Motor neuron (in vitro differentiated cells): ENCODE results near the gene RNF186. TPM values are rescaled to one million over a fixed set of nuclear protein-coding genes. Genes with fewer than 3 reads are reported as not detected.
"Not testable (repeated sequence)": the region's sequence is repeated elsewhere in the genome, so short reads cannot be mapped to it uniquely, and the experiment has no call there.

ENCODE experiments used
- ATAC-seq, 8 experiments: fragments of 200-7000 bp; cut with Tn5 transposase; replicated peaks in 6 of 8; 2 replicates each; pipeline ENCODE4 v1.8.0; 2021; ENCODE audit warnings: mild to moderate bottlenecking in 8 of 8, moderate library complexity in 8 of 8
- H3K27ac ChIP-seq, 2 donors: fragments of 250-450 bp; sonication (Bioruptor Pico); 2 replicates each; pipeline ENCODE4 v1.9.0; 2021; ENCODE audit warnings: antibody characterized with exemption in 2 of 2, mild to moderate bottlenecking in 2 of 2, moderate library complexity in 1 of 2
- H3K4me1 ChIP-seq, 2 donors: fragments of 250-450 bp; sonication (Bioruptor Pico); replicated peaks in 1 of 2; 2 replicates each; pipeline ENCODE4 v1.6.1; 2021; ENCODE audit warnings: antibody characterized with exemption in 2 of 2, mild to moderate bottlenecking in 2 of 2, moderate library complexity in 1 of 2
- H3K4me3 ChIP-seq, 5 donors: fragments of 250-450 bp; sonication (Bioruptor Pico); 2 replicates each; pipeline ENCODE4 v1.9.0; 2021; ENCODE audit warnings: antibody characterized with exemption in 5 of 5, mild to moderate bottlenecking in 5 of 5, moderate library complexity in 4 of 5
- whole genome bisulfite sequencing, 10 experiments: fragments of 450-650 bp; shearing (Covaris generic); methylation state at CpG; one replicate each; pipeline ENCODE4 v1.0.0; 2022; 5-methylcytosine and 5-hydroxymethylcytosine counted together
- in situ Hi-C, 9 experiments: fragments of 400-800 bp; cut with MboI; loops; one replicate each; pipeline ENCODE4 v1.15.0; 2021; ENCODE audit warnings: low sequenced_read_pairs in 9 of 9, low pct_unique_long_range_greater_than_20kb in 2 of 9; ENCODE audit not compliant: unreplicated experiment in 9 of 9
- total RNA-seq, 8 experiments: library from RNA; unstranded; fragments of 300-600 nt; gene quantifications; 2 replicates each; pipeline versions ENCODE4 v1.2.3 to v1.2.4, GENCODE V29; 2022

RNF186 gene
- total RNA-seq, 8 experiments from 2014 or later = 0.25 to 0.47 (median 0.31) TPM; not detected in 5

DNA sequence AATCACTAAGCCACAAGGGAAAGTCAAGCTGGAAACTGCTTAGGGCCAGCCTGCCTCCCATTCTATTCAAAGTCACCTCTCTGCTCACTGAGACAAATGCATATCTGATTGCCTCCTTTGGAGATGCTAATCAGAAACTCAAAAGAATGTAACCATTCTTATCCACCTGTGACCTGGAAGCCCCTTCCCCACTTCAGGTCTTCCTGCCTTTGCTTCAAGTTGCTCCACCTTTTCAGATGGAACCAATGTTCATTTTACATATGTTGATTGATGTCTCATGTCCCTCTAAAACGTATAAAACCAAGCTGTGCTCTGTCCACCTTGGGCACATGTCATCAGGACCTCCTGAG is 1.6 kb upstream of the RNF186 start:
- H3K27ac ChIP-seq, in situ Hi-C loops, ATAC-seq, H3K4me1 ChIP-seq, H3K4me3 ChIP-seq: not testable (repeated sequence)
- whole genome bisulfite sequencing, 10 experiments = 13 to 33% (median 20%) methylated on average over 1 of the region's 1 CpG; no CpG with 5 or more reads in 5 of the 10 experiments

DNA sequence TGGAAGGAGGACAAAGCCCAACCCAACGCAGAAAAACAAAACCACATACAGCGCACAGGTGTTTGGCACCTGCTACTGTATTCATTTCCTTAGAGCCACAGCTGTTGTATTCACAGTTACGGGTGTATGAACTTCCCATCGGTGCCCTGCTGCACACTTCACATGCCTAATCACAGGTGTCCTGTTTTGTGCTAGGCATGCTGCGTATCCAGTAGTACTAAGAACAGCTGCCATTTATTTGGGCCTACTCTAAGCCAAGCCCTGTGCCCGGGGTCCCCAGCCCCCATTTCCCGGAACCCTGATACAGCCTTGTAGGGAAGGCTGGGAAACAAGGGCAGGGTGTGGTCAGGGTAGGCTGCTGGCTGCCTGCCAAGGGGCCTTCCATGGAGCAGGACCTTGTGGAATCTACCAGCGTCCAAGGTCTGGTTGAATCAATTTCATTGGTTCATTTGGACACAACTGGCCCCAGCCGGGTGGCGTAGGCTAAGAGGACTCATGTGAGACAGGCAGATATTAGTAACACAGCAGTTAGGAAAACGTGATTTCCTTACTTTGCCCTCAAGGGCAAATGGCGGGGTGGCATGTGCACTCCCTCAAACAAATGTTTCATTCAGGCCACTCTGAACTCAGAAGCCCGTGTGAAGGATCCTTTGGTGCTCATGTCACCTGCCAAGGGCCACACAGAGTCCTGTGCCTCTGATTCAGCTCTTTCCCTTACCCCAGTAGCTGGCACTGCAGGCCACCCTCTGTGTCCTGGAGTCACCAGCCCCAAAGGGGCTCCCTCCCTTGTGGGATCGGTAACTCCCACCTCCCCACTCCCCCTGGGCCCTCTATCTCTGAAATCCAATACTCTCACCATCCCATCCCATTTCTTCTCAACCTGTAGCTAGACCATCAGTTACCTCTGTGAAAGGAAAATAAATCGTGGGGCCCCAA is 986 bp upstream of the RNF186 start:
- Histone ChIP-seq H3K4me3 (no peak overlapping the region), H3K4me1 (no peaks in the 10 kb centered on the region), H3K27ac (no peak overlapping the region)
- peak in 3 of 8 experiments; percentile 16 to 47 (median 26) for ATAC-seq
- in situ Hi-C loops = no loop called here
- WGBS, 10 experiments = 17 to 86% (median 63%) methylated on average over 1 to 12 of the region's 15 CpGs; no CpG with 5 or more reads in 1 of the 10 experiments

GRCh38 chr1:19814244-19814661 is 830 bp downstream of the RNF186 start:
- H3K27ac ChIP-seq = no peak overlapping the region
- in situ Hi-C loops = no loop called here
- WGBS, 10 experiments = 65 to 91% (median 79%) methylated on average over 2 to 15 of the region's 15 CpGs; no CpG with 5 or more reads in 2 of the 10 experiments
- no peaks in the 10 kb centered on the region for H3K4me1 ChIP-seq
- no peak for ATAC-seq
- H3K4me3 ChIP-seq = no peak overlapping the region

DNA sequence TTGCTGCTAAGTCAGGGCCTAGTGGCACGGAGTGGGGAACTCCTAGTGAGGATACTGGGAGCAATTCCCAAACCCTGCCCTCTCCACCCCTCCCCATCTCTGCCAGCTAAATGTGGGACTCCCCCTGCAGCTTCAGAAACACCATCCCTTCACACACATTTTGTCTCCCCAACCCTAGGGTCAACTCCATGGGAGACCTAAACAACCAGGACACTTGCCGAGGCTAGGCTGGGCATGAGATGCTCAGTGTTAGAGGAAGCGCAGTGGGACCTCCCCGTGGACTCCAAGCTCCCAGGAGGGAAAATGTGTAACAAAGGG is 1.5 kb downstream of the RNF186 start:
- in situ Hi-C loops = no loop called here
- H3K4me1 ChIP-seq = no peaks in the 10 kb centered on the region
- no peak for ATAC-seq
- no peak overlapping the region for H3K27ac ChIP-seq
- H3K4me3 ChIP-seq = no peak overlapping the region
- 53 to 100% (median 72%) methylated on average over 1 to 4 of the region's 4 CpGs; no CpG with 5 or more reads in 2 of the 10 experiments for WGBS, 10 experiments

- H3K4me1 ChIP-seq = no peaks in the 10 kb centered on the region
- H3K4me3 ChIP-seq = no peak overlapping the region
- WGBS, 10 experiments = 50 to 100% (median 84%) methylated on average over 3 to 14 of the region's 15 CpGs; no CpG with 5 or more reads in 1 of the 10 experiments
- H3K27ac ChIP-seq = no peak overlapping the region
- ATAC-seq = no peak
- in situ Hi-C loops = no loop called here
Measured at GRCh38 chr1:19812875-19813642, 2.0 kb downstream of the RNF186 start.

GRCh38 chr1:19811206-19811851 is 3.8 kb downstream of the RNF186 start:
- Histone ChIP-seq H3K4me3 (no peak overlapping the region), H3K27ac (no peak overlapping the region), H3K4me1 (no peaks in the 10 kb centered on the region)
- 33 to 75% (median 66%) methylated on average over 2 to 5 of the region's 5 CpGs; no CpG with 5 or more reads in 4 of the 10 experiments for WGBS, 10 experiments
- ATAC-seq = peak in 3 of 8 experiments; percentile 73 to 91 (median 78)
- in situ Hi-C loops = no loop called here

DNA sequence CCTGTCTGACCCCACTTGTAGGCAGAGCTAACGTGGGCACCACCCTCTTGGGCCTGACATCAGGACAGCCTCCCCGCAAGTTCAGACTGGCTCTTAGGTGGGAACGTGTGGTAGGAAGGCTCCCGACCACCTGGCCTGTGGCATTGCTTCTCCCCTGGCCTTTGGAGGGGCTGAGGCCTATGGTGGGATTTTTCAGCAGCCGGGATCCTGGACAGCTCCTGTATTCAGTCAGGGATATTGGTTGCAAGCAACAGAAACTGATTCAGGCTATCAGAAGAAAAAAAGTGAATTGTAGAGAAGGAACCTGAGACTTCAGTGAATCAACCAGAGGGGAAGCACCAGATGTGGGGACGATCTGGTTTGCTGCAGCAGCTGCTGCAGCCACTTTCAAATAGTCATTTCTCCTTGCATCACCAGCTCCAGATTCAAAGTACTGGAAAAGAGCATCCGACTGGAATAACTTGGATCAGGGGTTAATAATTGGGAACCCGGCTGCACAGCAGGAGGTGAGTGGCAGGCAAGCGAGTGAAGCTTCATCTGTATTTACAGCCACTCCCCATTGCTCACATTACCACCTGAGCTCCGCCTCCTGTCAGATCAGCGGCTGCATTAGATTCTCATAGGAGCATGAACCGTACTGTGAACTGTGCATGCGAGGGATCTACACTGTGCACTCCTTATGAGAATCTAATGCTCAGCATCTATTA is 5.9 kb downstream of the RNF186 start:
- no peak overlapping the region for H3K27ac ChIP-seq
- 34 to 100% (median 77%) methylated on average over 3 to 10 of the region's 13 CpGs; no CpG with 5 or more reads in 2 of the 10 experiments for WGBS, 10 experiments
- H3K4me3 ChIP-seq = no peak overlapping the region
- no peak for ATAC-seq
- in situ Hi-C loops = no loop called here
- H3K4me1 ChIP-seq = no peaks in the 10 kb centered on the region

- WGBS, 10 experiments = 19 to 85% (median 80%) methylated on average over 1 to 6 of the region's 7 CpGs; no CpG with 5 or more reads in 3 of the 10 experiments
- ATAC-seq = no peak
- Histone ChIP-seq H3K27ac (no peak overlapping the region), H3K4me1 (no peaks in the 10 kb centered on the region), H3K4me3 (no peak overlapping the region)
- in situ Hi-C loops = no loop called here
Measured at GRCh38 chr1:19808351-19808750, 6.7 kb downstream of the RNF186 start.

- WGBS, 10 experiments = 56 to 100% (median 75%) methylated on average over 1 to 6 of the region's 6 CpGs; no CpG with 5 or more reads in 1 of the 10 experiments
- Histone ChIP-seq H3K4me1 (no peaks in the 10 kb centered on the region), H3K4me3 (no peak overlapping the region), H3K27ac (no peak overlapping the region)
- in situ Hi-C loops = no loop called here
- ATAC-seq = peak in 1 of 8 experiments; percentile 31
Measured at GRCh38 chr1:19804831-19805251, 10.2 kb downstream of the RNF186 start.

GRCh38 chr1:19802269-19802668 is 12.8 kb downstream of the RNF186 start:
- H3K27ac ChIP-seq = no peak overlapping the region
- in situ Hi-C loops = no loop called here
- no peak overlapping the region for H3K4me3 ChIP-seq
- peaks cover 0 to 3% of the 10 kb centered on the region in 2 donors for H3K4me1 ChIP-seq
- 0 to 96% (median 56%) methylated on average over 1 to 7 of the region's 7 CpGs for WGBS, 10 experiments
- ATAC-seq = no peak

- ATAC-seq = peak; percentile 35 to 71 (median 60)
- no peak overlapping the region for H3K27ac ChIP-seq
- peak overlapping the region; percentile 11 to 26 (median 20) for H3K4me3 ChIP-seq
- in situ Hi-C loops = no loop called here
- WGBS, 10 experiments = 4 to 100% (median 42%) methylated on average over 1 to 30 of the region's 33 CpGs; no CpG with 5 or more reads in 1 of the 10 experiments
- H3K4me1 ChIP-seq = peaks cover 0 to 3% of the 10 kb centered on the region in 2 donors
Measured at GRCh38 chr1:19800076-19800804, 14.8 kb downstream of the RNF186 start.
